GM13976 (cell line): Measurements from ENCODE around the gene GALNT10.

Source experiments
- DNase-seq: peaks from one replicate; pipeline ENCODE4 v3.0.0; 2012; ENCODE audit warnings: low spot score
- in situ Hi-C: fragments of 300-500 bp; cut with MboI; formaldehyde crosslinking; loops from one replicate; pipeline ENCODE4 v1.12.0; 2022; ENCODE audit warnings: low sequenced_read_pairs, mixed read lengths, inconsistent platforms; ENCODE audit not compliant: unreplicated experiment
- TF ChIP-seq, protein P1 (sequence below): IDR thresholded peaks from 2 replicates; pipeline ENCODE4 v1.5.1; 2012; ENCODE audit warnings: borderline replicate concordance, mild to moderate bottlenecking; ENCODE audit not compliant: insufficient read depth; ENCODE audit errors: extremely low read depth, missing control alignments, control extremely low read depth

The GALNT10 gene

DNA sequence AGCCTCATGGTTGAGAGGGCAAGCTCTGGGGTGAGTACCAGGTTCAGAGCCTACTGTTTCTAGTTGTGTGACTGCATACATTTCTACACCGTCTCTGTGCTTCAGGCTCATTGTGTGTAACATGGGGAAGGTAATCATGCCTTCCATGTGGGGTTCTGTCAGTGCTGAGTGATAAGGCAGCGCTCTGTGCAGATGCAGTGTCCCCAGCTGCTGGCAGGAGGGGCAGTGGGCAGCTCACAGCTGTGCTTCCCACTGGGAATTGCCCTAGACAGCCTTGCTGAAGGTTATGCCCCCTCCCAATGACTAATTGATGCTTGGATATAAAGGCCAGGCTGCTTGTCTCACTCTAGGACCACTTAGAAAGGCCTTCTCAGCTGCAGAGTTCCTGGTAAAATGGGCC, 133.5 kb downstream of the GALNT10 start:
- TF ChIP-seq, protein P1, sequence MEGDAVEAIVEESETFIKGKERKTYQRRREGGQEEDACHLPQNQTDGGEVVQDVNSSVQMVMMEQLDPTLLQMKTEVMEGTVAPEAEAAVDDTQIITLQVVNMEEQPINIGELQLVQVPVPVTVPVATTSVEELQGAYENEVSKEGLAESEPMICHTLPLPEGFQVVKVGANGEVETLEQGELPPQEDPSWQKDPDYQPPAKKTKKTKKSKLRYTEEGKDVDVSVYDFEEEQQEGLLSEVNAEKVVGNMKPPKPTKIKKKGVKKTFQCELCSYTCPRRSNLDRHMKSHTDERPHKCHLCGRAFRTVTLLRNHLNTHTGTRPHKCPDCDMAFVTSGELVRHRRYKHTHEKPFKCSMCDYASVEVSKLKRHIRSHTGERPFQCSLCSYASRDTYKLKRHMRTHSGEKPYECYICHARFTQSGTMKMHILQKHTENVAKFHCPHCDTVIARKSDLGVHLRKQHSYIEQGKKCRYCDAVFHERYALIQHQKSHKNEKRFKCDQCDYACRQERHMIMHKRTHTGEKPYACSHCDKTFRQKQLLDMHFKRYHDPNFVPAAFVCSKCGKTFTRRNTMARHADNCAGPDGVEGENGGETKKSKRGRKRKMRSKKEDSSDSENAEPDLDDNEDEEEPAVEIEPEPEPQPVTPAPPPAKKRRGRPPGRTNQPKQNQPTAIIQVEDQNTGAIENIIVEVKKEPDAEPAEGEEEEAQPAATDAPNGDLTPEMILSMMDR = no peak
- in situ Hi-C loops = no loop called here
- DNase-seq = no peak

DNA sequence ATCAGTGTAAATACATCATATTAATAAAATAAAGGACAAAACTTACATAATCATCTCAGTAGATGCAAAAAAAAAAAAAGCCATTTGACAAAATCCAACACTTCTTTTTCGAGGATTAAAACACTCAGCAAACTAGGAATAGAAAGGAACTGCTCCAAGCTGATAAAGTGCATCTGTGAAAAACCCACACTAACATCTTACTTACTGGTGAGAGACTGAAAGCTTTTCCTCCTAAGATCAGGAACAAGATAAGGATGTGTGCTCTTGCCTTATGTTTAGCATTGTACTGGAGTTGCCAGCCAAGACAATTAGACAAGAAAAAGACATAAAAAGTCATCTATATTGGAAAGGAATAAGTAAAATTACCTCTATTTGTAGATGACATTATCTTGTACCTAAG, 135.0 kb downstream of the GALNT10 start:
- no peak for DNase-seq
- in situ Hi-C loops = no loop called here
- TF ChIP-seq, protein P1 = no peak

DNA sequence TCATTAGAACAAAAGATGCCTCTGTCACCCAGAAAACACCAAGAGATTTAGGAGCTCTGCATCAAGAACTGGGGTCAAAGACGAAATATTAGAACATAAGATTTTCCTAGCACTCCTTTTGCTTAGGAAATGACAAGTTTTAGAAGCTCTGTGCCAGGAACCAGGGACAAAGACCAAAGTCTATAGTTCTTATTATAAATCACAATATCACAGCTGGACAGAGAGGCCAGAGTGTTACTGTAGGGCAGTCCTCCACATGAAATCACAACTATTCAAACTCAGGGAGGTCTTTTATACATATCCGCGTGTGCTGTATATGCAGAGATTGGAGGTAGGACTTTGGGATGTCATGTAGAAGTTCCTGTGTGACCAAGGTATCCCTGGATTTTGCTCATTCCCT, 138.5 kb downstream of the GALNT10 start:
- TF ChIP-seq, protein P1 = no peak
- no peak for DNase-seq
- in situ Hi-C loops = no loop called here

DNA sequence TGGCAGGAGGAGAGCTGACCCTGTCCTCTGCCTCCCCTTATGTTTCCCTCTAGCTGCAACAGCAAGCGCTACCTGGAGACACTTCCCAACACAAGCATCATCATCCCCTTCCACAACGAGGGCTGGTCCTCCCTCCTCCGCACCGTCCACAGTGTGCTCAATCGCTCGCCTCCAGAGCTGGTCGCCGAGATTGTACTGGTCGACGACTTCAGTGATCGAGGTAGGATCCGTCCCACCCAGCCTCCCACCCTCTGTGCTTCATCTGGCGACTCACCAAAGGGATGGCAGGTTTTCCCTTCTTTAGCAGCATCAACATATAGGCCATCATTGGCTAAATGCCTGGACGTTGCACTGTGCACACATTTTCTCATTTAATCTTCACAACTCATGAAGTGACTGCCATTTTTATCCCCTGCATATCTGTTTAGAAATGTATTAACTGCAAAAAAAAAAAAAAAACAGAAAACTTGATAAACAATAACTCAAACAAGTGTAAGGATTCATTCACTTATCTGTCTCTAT, 139.0 kb downstream of the GALNT10 start:
- DNase-seq = no peak
- in situ Hi-C loops = no loop called here
- TF ChIP-seq, protein P1 = no peak

DNA sequence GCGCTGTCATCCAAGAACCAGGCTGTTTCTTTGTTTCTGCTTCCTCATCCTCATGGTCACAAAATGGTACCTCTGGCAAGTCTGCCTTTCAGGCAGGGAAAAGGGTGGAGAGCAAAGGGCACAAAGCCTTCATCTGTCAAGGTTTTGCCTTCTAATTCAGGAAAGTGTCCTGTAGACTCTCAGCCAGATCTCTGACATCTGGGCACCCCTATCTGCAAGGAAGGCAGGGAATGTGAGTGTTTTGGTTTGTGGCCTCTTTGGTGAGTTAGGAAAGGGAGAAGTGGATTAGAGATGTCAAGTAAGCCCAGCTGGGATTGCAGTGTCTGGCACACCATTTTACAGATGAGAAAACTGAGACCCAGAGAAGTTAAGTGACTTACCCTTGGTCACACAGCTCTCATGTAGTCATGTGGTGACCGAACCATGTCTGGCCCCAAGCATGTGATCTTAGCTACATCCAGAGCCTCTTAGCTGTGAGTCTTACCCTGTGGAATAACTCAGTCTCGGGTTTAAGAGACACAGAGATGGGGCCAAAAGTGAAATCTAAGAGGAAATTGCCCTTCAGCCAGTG, 139.6 kb downstream of the GALNT10 start:
- TF ChIP-seq, protein P1 = no peak
- in situ Hi-C loops = no loop called here
- no peak for DNase-seq

DNA sequence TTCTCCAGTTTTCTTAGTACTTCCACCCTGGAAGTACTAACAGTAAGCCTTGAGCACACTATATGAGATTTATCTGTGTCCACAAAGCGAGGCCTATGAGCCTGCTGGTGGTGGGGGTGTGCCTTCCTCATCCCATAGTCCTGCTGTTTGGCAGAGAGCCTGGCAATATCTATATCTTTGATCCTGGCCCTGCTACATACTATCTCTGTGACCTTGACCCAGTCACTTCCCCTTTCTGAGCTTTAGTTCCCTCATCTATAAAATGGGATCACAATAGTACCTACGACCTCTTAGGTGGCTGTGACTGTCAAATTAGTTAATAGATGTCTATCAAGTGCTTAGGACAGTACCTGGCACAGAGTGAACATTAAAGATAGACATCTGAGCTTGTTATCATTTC, 140.7 kb downstream of the GALNT10 start:
- TF ChIP-seq, protein P1 = no peak
- no peak for DNase-seq
- in situ Hi-C loops = no loop called here
